Upper lobe of left lung (tissue), 4 donors: ENCODE data around the gene TMEM132C.

Experiments used
- CTCF ChIP-seq, 6 experiments: fragments of 450-650 bp in 4 of 6; fragments of 200-600 bp in 2 of 6; sonication (generic) in 2 of 6; IDR thresholded peaks; one replicate each; pipeline ENCODE4 v1.5.1; 2016 to 2019; ENCODE audit warnings: antibody characterized with exemption in 6 of 6
- EP300 ChIP-seq, 4 donors: sonication (generic); formaldehyde crosslinking; IDR thresholded peaks; one replicate each; pipeline ENCODE4 v1.5.1; 2017; ENCODE audit warnings: antibody characterized with exemption in 4 of 4, control low read depth in 2 of 4
- POLR2A ChIP-seq, 4 donors: fragments of 450-650 bp; IDR thresholded peaks; one replicate each; pipeline ENCODE4 v1.5.1; 2016 to 2017; ENCODE audit warnings: antibody characterized with exemption in 4 of 4, mild to moderate bottlenecking in 2 of 4
- POLR2AphosphoS5 ChIP-seq, 2 donors: sonication (generic); formaldehyde crosslinking; IDR thresholded peaks; one replicate each; pipeline ENCODE4 v1.5.1; 2017; ENCODE audit warnings: antibody characterized with exemption in 2 of 2

- TF ChIP-seq CTCF (IDR thresholded peaks at IDR 0.05) (no peak), POLR2A (IDR thresholded peaks at IDR 0.05) (no peak), EP300 (IDR thresholded peaks at IDR 0.05) (no peak), POLR2AphosphoS5 (IDR thresholded peaks at IDR 0.05) (no peak)
Measured at GRCh38 chr12:128388461-128389000, 121.6 kb downstream of the TMEM132C start.
